ENCODE measurements around the gene GLIS1. TPM values are rescaled to one million over a fixed set of nuclear protein-coding genes. Genes with fewer than 3 reads are reported as not detected.

The GLIS1 gene
- total and polyA plus RNA-seq, 10 of the 15 experiments (the other 5 are each of a cell fraction or from before 2014, with no cell fraction given), result not detected

GRCh38 chr1:53739109-53739681 lies at the start of gene GLIS1 (continued):
- TF ChIP-seq IRF5 (IDR thresholded peaks at IDR 0.05; ENCODE audit: borderline replicate concordance) (no peak), POLR2AphosphoS5 (IDR thresholded peaks at IDR 0.05; ENCODE audit: low read length) (no peak), JUND (IDR thresholded peaks at IDR 0.05; ENCODE audit: low read depth, low read length) (no peak), FOS (IDR thresholded peaks at IDR 0.05; ENCODE audit: borderline replicate concordance, extremely low read depth, insufficient read length) (peak; percentile 69), ZNF274 (IDR thresholded peaks at IDR 0.05; ENCODE audit: insufficient read depth, insufficient read length) (no peak), IKZF1 (conservative IDR thresholded peaks at IDR 0.05) (peak; percentile 36; the same call in 1 of the 2 replicates), ZSCAN29 (IDR thresholded peaks at IDR 0.05) (no peak), NFYB (IDR thresholded peaks at IDR 0.05; ENCODE audit: insufficient read depth, low read depth, low read length) (peak; percentile 89), ATF7 (IDR thresholded peaks at IDR 0.05; ENCODE audit: low read depth) (no peak), POLR2AphosphoS2 (IDR thresholded peaks at IDR 0.05; ENCODE audit: low read depth, low read length) (no peak), MYB (IDR thresholded peaks at IDR 0.05; ENCODE audit: borderline replicate concordance, low read depth, low read length) (no peak), CBX3 (IDR thresholded peaks at IDR 0.05; ENCODE audit: borderline replicate concordance, low read depth) (no peak), NFXL1 (IDR thresholded peaks at IDR 0.05; ENCODE audit: borderline replicate concordance) (no peak), SKIL (IDR thresholded peaks at IDR 0.05; ENCODE audit: low read depth, poor library complexity, severe bottlenecking) (no peak), SMC3 (IDR thresholded peaks at IDR 0.05; ENCODE audit: borderline replicate concordance, low read length) (no peak), ZNF687 (IDR thresholded peaks at IDR 0.05) (no peak), SPI1 (IDR thresholded peaks at IDR 0.05; ENCODE audit: borderline replicate concordance, insufficient read depth, low read depth, low read length) (no peak), PKNOX1 (IDR thresholded peaks at IDR 0.05) (peak; percentile 55)

All from GM12878 (cell line).